Neural progenitor cell (in vitro differentiated cells): Measurements from ENCODE around the gene KCNAB1. TPM values are rescaled to one million over a fixed set of nuclear protein-coding genes. Genes with fewer than 3 reads are reported as not detected.

ENCODE experiments used
- DNase-seq: peaks from one replicate; pipeline ENCODE4 v3.0.0-alpha.2; 2016; ENCODE audit warnings: low spot score
- H2AFZ ChIP-seq: fragments of 200-600 bp; sonication (generic); replicated peaks from 2 replicates; pipeline ENCODE4 v1.6.1; 2016; ENCODE audit warnings: antibody characterized with exemption
- H3F3A ChIP-seq: fragments of 200-600 bp; sonication (generic); 2 replicates; pipeline ENCODE4 v1.6.1; 2016; ENCODE audit warnings: antibody characterized with exemption, low read depth
- H3K27ac ChIP-seq: fragments of 200-600 bp; sonication (generic); 2 replicates; pipeline ENCODE4 v1.5.1; 2016; ENCODE audit warnings: mild to moderate bottlenecking
- H3K27me3 ChIP-seq: fragments of 200-600 bp; sonication (generic); 2 replicates; pipeline ENCODE4 v1.6.1; 2016; ENCODE audit warnings: mild to moderate bottlenecking, moderate library complexity
- H3K36me3 ChIP-seq: fragments of 200-600 bp; sonication (generic); 2 replicates; pipeline ENCODE4 v1.5.1; 2016
- H3K4me1 ChIP-seq: fragments of 200-600 bp; sonication (generic); 2 replicates; pipeline ENCODE4 v1.6.1; 2016; ENCODE audit warnings: mixed run types
- H3K4me2 ChIP-seq: fragments of 200-600 bp; sonication (generic); 2 replicates; pipeline ENCODE4 v1.6.1; 2016
- H3K4me3 ChIP-seq: fragments of 200-600 bp; sonication (generic); 2 replicates; pipeline ENCODE4 v1.5.1; 2016
- H3K79me2 ChIP-seq: fragments of 200-600 bp; sonication (generic); 2 replicates; pipeline ENCODE4 v1.6.1; 2016; ENCODE audit warnings: low read depth
- H3K9ac ChIP-seq: fragments of 200-600 bp; sonication (generic); 2 replicates; pipeline ENCODE4 v1.6.1; 2016
- H3K9me3 ChIP-seq: fragments of 200-600 bp; sonication (generic); 2 replicates; pipeline ENCODE4 v1.5.1; 2016; ENCODE audit warnings: low read depth
- H4K20me1 ChIP-seq: fragments of 200-600 bp; sonication (generic); 2 replicates; pipeline ENCODE4 v1.6.1; 2016; ENCODE audit warnings: low read depth
- H3K27ac Mint-ChIP-seq: 3 replicates; pipeline ENCODE4 v1.8.0; 2021; ENCODE audit warnings: mixed read lengths
- H3K27me3 Mint-ChIP-seq: 2 replicates; pipeline ENCODE4 v1.8.0; 2022; ENCODE audit warnings: low read depth, mild to moderate bottlenecking, inconsistent platforms, moderate library complexity, mixed read lengths; ENCODE audit not compliant: insufficient read depth
- H3K36me3 Mint-ChIP-seq: 3 replicates; pipeline ENCODE4 v1.8.0; 2021; ENCODE audit warnings: mixed read lengths
- H3K4me1 Mint-ChIP-seq: 3 replicates; pipeline ENCODE4 v1.8.0; 2021; ENCODE audit warnings: mixed read lengths
- H3K4me3 Mint-ChIP-seq: 3 replicates; pipeline ENCODE4 v1.8.0; 2021; ENCODE audit warnings: mild to moderate bottlenecking, moderate library complexity, mixed read lengths
- H3K9me3 Mint-ChIP-seq: 3 replicates; pipeline ENCODE4 v1.8.0; 2020; ENCODE audit warnings: mixed read lengths
- EZH2 ChIP-seq: fragments of 200-600 bp; sonication (generic); IDR thresholded peaks from 2 replicates; pipeline ENCODE4 v1.6.1; 2017; ENCODE audit warnings: antibody characterized with exemption, mild to moderate bottlenecking, moderate library complexity
- EZH2phosphoT487 ChIP-seq: fragments of 200-600 bp; sonication (generic); IDR thresholded peaks from 2 replicates; pipeline ENCODE4 v1.6.1; 2017; ENCODE audit warnings: antibody characterized with exemption
- total RNA-seq: library from RNA; depleted of rRNA; stranded (reverse); fragments of >200 nt; gene quantifications from 2 replicates; pipeline ENCODE4 v1.2.3, GENCODE V29; 2015; ENCODE audit warnings: low replicate concordance
- TF ChIP-seq, protein P1 (sequence below): fragments of 200-600 bp; sonication (generic); IDR thresholded peaks from 2 replicates; pipeline ENCODE4 v1.5.1; 2017; ENCODE audit warnings: antibody characterized with exemption, mild to moderate bottlenecking

KCNAB1 gene
- total RNA-seq, 1 donor from 2014 or later: 0.24 TPM

GRCh38 chr3:156258301-156258700, 137.9 kb downstream of the KCNAB1 start:
- no peak overlapping the region for H3K9ac ChIP-seq
- DNase-seq: no peak
- Mint-ChIP-seq H3K9me3 (no peaks in the 10 kb centered on the region), H3K27me3 (peaks cover 4% of the 10 kb centered on the region), H3K4me1 (peaks cover 5% of the 10 kb centered on the region), H3K27ac (no peak overlapping the region), H3K36me3 (no peaks in the 10 kb centered on the region), H3K4me3 (no peak overlapping the region)
- H3F3A ChIP-seq: no peaks in the 10 kb centered on the region
- no peaks in the 10 kb centered on the region for H3K36me3 ChIP-seq
- H3K4me1 ChIP-seq: peaks cover under 1% of the 10 kb centered on the region
- no peak overlapping the region for H3K4me3 ChIP-seq
- no peaks in the 10 kb centered on the region for H3K27me3 ChIP-seq
- no peaks in the 10 kb centered on the region for H4K20me1 ChIP-seq
- TF ChIP-seq, protein P1, sequence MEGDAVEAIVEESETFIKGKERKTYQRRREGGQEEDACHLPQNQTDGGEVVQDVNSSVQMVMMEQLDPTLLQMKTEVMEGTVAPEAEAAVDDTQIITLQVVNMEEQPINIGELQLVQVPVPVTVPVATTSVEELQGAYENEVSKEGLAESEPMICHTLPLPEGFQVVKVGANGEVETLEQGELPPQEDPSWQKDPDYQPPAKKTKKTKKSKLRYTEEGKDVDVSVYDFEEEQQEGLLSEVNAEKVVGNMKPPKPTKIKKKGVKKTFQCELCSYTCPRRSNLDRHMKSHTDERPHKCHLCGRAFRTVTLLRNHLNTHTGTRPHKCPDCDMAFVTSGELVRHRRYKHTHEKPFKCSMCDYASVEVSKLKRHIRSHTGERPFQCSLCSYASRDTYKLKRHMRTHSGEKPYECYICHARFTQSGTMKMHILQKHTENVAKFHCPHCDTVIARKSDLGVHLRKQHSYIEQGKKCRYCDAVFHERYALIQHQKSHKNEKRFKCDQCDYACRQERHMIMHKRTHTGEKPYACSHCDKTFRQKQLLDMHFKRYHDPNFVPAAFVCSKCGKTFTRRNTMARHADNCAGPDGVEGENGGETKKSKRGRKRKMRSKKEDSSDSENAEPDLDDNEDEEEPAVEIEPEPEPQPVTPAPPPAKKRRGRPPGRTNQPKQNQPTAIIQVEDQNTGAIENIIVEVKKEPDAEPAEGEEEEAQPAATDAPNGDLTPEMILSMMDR: no peak
- TF ChIP-seq EZH2 (no peak), EZH2phosphoT487 (no peak)
- no peaks in the 10 kb centered on the region for H3K79me2 ChIP-seq
- H3K4me2 ChIP-seq: no peak overlapping the region
- no peak overlapping the region for H2AFZ ChIP-seq
- H3K27ac ChIP-seq: no peak overlapping the region
- no peaks in the 10 kb centered on the region for H3K9me3 ChIP-seq

DNA sequence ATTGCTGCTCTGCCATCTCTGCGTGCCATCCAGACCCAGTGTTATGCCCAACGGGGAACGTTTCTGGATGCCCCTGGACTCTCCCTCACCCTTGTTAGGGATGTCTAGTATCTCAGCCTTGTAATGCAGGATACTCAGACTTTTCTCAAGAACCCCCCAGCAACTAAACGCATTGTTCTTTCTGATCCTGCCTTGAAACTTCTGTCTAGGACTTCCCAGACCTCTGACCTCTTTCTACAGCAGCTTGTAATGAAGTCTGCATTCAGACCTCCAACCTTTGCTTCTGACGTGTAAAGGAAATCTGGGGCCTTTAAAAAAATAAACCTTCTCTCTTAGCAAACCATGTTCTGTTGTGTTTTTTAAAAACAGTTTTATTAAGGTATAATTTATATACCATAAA, 139.5 kb downstream of the KCNAB1 start:
- Histone ChIP-seq H3K27me3 (no peaks in the 10 kb centered on the region), H4K20me1 (no peaks in the 10 kb centered on the region), H3K9ac (no peak overlapping the region), H3K36me3 (no peaks in the 10 kb centered on the region), H3K4me2 (no peak overlapping the region), H3K79me2 (no peaks in the 10 kb centered on the region), H3F3A (no peaks in the 10 kb centered on the region), H3K4me1 (no peaks in the 10 kb centered on the region), H3K4me3 (no peak overlapping the region), H3K9me3 (no peaks in the 10 kb centered on the region), H3K27ac (no peak overlapping the region), H2AFZ (no peak overlapping the region)
- Mint-ChIP-seq H3K27ac (peak overlapping the region; percentile 42), H3K9me3 (no peaks in the 10 kb centered on the region), H3K4me3 (no peak overlapping the region), H3K4me1 (peaks cover 5% of the 10 kb centered on the region), H3K36me3 (no peaks in the 10 kb centered on the region), H3K27me3 (peaks cover 4% of the 10 kb centered on the region)
- no peak for TF ChIP-seq EZH2phosphoT487
- no peak for TF ChIP-seq EZH2
- TF ChIP-seq, protein P1: no peak
- DNase-seq: no peak

- Mint-ChIP-seq H3K9me3 (no peaks in the 10 kb centered on the region), H3K27ac (no peak overlapping the region), H3K36me3 (no peaks in the 10 kb centered on the region), H3K4me3 (no peak overlapping the region), H3K27me3 (peaks cover 4% of the 10 kb centered on the region), H3K4me1 (peaks cover 5% of the 10 kb centered on the region)
- DNase-seq: no peak
- TF ChIP-seq, protein P1: no peak
- TF ChIP-seq EZH2phosphoT487: no peak
- no peak for TF ChIP-seq EZH2
- H3K4me1 ChIP-seq: no peaks in the 10 kb centered on the region
- H3F3A ChIP-seq: no peaks in the 10 kb centered on the region
- no peaks in the 10 kb centered on the region for H3K27me3 ChIP-seq
- no peaks in the 10 kb centered on the region for H3K9me3 ChIP-seq
- H3K4me3 ChIP-seq: no peak overlapping the region
- no peak overlapping the region for H3K4me2 ChIP-seq
- no peaks in the 10 kb centered on the region for H4K20me1 ChIP-seq
- H3K9ac ChIP-seq: no peak overlapping the region
- no peaks in the 10 kb centered on the region for H3K36me3 ChIP-seq
- no peaks in the 10 kb centered on the region for H3K79me2 ChIP-seq
- H3K27ac ChIP-seq: no peak overlapping the region
- no peak overlapping the region for H2AFZ ChIP-seq
Observed at GRCh38 chr3:156260331-156260730, 140.0 kb downstream of the KCNAB1 start.
